GM19238 (cell line): ENCODE data around the gene CIZ1.

ENCODE experiments used
- DNase-seq: peaks from one replicate; pipeline ENCODE4 v3.0.0; 2011; ENCODE audit warnings: low spot score; ENCODE audit not compliant: insufficient read length

The CIZ1 gene

GRCh38 chr9:128163027-128163515, 28.3 kb downstream of the CIZ1 start:
- DNase-seq, result no peak

DNA sequence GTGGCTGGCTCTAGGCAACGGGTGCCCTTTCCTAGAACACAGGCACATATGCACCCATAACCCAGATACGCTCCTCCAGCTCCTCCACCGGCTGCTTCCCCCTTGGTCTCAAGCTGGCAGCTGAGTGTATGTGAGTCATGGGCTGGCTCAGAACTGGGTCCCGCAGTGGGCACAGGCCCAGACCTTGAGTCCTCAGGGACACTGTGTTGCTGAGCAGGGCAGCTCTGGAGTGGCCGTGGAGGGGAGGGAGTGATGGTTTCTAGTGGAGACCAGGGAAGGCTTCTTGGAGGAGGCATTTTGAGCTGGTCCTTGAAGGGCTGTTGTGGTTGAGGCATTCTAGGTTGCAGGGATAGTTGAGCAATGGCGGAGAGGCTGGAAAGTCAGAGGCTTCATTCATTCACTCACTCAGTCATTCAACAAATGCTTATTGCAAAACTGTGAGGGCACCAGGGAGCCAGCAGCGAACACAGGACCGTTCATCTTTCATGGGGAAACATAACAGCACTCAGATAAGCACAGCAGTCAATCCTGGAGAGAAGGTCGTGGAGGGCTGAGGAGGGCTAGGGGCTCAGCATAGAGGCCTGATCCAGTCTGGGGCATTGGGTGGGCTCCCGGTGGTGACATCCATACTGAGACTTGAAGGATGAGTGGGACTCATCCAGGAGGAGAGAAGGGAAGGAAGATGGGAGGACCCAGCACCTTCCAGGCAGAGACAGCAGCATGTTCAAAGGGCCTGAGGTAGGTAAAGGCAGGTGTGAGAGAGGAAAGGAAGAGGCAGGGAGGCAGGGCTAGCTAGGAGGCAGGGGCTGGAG, 29.0 kb downstream of the CIZ1 start:
- DNase-seq, result no peak

GRCh38 chr9:128161215-128161902, 30.0 kb downstream of the CIZ1 start:
- no peak for DNase-seq

DNA sequence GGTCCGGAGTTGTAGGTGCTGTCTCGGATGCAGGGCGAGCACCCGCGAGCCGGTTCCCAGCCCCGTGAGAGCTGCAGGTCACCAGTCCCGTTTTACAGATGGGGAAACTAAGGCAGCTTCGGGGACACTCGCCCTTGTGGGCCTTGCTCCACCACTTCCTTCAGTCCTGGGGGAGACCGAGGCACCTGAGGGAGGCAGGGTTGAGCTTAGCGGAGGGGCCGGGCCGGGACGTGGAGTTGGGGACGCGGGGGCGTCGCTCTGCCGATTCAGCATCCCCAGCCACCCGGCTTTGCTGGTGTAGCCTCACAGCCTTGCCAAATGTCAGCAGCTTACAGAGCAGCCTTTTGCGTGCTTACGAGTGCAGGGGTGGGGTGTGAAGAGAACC, 30.8 kb downstream of the CIZ1 start:
- peak; percentile 37 for DNase-seq

GRCh38 chr9:128159784-128160602, 31.4 kb downstream of the CIZ1 start, which contains the start of gene BBLN:
Gene BBLN (plus strand): TSS chr9:128160265. CDS start chr9:128160408, 143 bp downstream.
- DNase-seq, result peak; percentile 98

- DNase-seq, result peak; percentile 56
These were observed 31.9 kb downstream of the CIZ1 start for GRCh38 chr9:128159522-128159783.

DNA sequence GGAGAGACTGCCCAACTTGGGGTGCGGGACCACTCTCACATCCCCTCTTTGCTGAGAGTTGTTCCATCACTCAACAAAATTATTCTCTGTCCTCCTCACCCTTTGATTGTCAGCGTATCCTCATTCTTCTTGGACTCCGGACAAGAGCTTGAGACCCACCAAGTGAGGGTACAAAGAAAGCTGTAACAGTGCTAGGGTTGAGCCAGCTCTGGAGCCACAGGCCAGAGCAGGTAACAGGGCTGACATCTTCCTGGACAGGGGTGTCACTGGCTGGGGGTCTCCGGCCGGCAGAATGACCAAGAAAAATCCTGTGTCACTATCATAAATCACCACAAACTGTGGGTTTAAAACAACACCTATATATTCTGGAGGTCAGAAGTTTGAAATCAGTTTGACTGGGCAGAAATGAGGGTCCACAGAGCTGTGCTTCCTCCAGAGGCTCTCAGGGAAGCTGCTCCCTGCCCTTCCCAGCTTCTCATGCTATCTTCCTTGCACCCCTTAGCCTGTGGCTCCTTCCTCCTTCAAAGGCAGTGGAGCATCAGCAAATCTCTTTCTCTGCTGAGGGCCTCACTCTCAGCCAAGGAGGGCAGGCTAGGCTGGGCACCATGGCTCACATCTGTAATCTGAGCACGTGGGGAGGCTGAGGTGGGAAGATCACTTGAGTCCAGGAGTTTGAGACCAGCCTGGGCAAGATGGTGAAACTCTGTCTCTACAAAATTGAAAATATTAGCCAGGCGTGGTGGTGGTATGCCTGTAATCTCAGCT, 35.5 kb downstream of the CIZ1 start:
- no peak for DNase-seq

GRCh38 chr9:128153947-128154695, 37.3 kb downstream of the CIZ1 start:
- DNase-seq, result no peak

GRCh38 chr9:128153060-128153946, 38.1 kb downstream of the CIZ1 start:
- DNase-seq, result no peak

GRCh38 chr9:128152133-128153059, 39.0 kb downstream of the CIZ1 start:
- no peak for DNase-seq

DNA sequence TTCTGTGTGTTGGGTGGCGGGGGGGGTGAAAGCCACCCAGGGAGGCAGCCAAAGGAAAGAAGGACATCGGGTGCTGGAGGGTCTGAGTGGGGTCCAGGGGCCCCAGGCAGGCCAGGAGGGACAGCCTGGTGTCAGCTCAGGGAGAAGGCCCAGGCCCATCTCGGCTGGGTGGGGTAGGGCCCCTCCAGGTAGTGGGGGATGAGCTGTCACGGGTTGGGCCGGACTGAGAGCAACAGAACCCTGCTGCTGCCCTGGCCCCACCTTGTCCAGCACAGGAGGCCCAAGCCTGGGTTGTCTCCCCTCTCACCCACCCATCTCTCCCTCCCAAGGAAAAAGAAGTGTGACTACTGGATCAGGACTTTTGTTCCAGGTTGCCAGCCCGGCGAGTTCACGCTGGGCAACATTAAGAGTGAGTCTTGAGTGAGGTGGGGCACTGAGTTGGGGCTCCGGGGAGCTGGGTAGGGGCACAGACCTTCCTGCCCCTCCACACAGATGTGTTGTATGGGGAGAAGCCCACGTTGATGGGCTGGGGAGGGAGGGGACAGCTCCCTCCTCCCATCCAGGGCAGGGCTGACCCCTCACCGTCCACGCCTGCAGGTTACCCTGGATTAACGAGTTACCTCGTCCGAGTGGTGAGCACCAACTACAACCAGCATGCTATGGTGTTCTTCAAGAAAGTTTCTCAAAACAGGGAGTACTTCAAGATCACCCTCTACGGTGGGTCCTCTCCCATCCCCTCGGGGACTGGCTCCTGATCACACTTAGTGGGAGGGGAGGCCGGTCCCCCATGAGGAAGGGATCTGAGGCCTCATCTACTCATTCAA, 39.9 kb downstream of the CIZ1 start:
- DNase-seq, result no peak

DNA sequence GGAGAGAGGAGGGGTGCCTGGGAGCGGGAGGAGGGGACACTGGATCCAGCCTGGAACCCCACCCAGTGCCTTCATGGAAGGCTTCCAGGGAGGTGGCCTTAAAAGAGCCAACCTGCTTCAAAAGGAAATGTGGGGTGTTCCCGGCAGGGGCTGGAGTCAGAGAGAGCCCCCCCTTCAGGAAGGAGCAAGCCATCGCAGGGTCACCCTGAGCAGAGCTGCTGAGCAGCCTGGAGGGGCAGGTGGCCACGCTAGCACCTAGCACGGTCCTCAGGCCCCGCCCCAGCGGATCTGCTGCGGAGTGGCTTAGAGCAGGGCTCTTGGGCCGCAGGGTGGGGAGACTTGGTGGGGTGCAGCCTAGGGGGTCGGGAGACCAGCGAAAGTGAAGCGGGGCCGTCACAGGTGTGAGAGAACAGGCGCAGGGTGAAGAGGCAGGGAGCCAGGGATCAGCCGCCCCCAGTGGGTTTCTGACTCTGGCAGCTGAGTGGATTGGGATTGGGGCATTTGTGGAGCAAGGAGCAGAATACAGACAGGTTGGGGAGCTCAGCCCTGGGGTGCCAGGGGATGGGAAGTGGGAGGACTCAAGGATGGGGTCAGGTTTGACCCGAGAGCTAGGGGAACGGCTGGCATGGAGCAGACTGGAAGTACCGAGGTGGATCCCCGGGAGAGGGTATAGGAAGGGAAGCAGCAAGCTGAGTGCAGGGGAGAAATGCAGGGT, 40.6 kb downstream of the CIZ1 start:
- DNase-seq, result no peak

DNA sequence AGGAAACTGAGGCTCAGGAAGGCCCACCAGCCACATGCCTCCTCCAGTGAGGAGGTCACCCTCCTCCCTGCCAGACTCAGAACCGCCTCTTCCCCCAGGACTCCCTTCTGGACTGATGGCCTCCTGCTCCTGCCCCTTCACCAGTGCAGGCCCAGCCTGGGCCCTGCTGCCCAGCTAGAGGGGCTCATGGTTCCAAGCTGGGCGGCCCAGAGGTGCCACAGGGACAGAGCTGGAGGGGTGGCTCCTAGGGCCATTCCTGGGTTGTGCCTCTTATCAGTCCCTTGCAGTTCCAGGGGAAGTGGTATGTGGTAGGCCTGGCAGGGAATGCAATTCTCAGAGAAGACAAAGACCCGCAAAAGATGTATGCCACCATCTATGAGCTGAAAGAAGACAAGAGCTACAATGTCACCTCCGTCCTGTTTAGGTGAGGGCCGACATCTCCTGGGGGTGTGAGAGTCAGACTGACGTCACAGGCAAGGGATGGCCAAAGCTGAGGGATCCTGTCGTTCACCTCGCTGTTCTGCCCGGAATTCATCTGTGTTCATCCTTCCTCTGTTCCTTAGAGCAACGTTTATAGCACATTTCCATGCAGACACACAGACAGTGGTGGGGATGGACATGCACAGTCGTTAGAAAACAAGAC, 41.3 kb downstream of the CIZ1 start:
- no peak for DNase-seq

DNA sequence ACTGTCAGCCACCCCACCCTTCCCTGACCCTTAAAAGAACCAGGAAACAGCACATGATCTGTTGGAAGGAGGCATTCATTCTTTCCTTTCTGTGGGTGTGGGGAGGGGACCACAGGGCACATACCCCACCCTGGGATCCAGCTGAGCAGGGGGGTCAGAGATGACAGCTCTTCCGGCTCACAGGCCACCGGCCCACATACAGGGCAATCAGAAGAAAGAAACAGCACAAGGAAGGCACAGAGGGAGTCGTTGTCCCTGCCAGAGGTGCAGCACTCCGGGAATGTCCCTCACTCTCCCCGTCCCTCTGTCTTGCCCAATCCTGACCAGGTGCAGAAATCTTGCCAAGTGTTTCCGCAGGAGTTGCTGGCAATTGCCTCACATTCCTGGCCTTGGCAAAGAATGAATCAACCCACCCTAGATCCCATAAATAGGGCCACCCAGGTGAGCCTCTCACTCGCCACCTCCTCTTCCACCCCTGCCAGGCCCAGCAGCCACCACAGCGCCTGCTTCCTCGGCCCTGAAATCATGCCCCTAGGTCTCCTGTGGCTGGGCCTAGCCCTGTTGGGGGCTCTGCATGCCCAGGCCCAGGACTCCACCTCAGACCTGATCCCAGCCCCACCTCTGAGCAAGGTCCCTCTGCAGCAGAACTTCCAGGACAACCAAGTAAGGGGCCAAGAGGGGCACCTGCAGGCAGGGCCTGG, 42.2 kb downstream of the CIZ1 start, which contains the start of gene LCN2:
Gene LCN2 (plus strand): TSS at position 453 of the 701 bp plus-strand sequence. CDS start 73 bp downstream, at position 526.
- no peak for DNase-seq

GRCh38 chr9:128148509-128149000, 42.8 kb downstream of the CIZ1 start:
- DNase-seq, result no peak
